PC-9 (cell line): ENCODE data around the gene MEPE. TPM values are rescaled to one million over a fixed set of nuclear protein-coding genes. Genes with fewer than 3 reads are reported as not detected.

Experiments
- BruUV-seq: library from RNA; stranded (reverse); fragments of 400-500 nt; replicated peaks from 2 replicates; lab custom pipeline; 2021; lab: Mats Ljungman, UMichigan
- CTCF ChIA-PET: fragments of 300-600 bp; sonication (Branson Sonifier 250); formaldehyde crosslinking; loops from one replicate; lab custom pipeline; 2022; ENCODE audit warnings: antibody characterized with exemption; lab: Charles Lee
- POLR2A ChIA-PET: fragments of 300-600 bp; sonication (Branson Sonifier 250); formaldehyde crosslinking; loops from one replicate; lab custom pipeline; 2022; ENCODE audit warnings: antibody characterized with exemption; ENCODE audit not compliant: unreplicated experiment; lab: Charles Lee
- DNase-seq, 2 experiments: peaks; one replicate each; pipeline versions ENCODE4 v3.0.0 to v3.0.0-alpha.2; 2015 to 2022; ENCODE audit warnings: mixed read lengths in 1 of 2
- H2AFZ ChIP-seq: fragments of 200-600 bp; sonication (generic); 2 replicates; pipeline ENCODE4 v1.8.1; 2017; ENCODE audit warnings: antibody characterized with exemption
- H3F3A ChIP-seq: fragments of 200-600 bp; sonication (generic); 2 replicates; pipeline ENCODE4 v1.8.1; 2017; ENCODE audit warnings: antibody characterized with exemption, mild to moderate bottlenecking, low read depth; ENCODE audit not compliant: insufficient read depth
- H3K27ac ChIP-seq: fragments of 200-600 bp; sonication (generic); 2 replicates; pipeline ENCODE4 v1.6.1; 2016; ENCODE audit warnings: mixed run types
- H3K27me3 ChIP-seq: fragments of 200-600 bp; sonication (generic); 2 replicates; pipeline ENCODE4 v1.6.1; 2016; ENCODE audit warnings: low read depth, mixed run types; ENCODE audit not compliant: insufficient read depth
- H3K36me3 ChIP-seq: fragments of 200-600 bp; sonication (generic); 2 replicates; pipeline ENCODE4 v1.6.1; 2016; ENCODE audit warnings: low read depth, mixed run types
- H3K4me1 ChIP-seq: fragments of 200-600 bp; sonication (generic); replicated peaks from 2 replicates; pipeline ENCODE4 v1.6.1; 2016; ENCODE audit warnings: mixed run types; ENCODE audit not compliant: insufficient read depth
- H3K4me2 ChIP-seq: fragments of 200-600 bp; sonication (generic); 2 replicates; pipeline ENCODE4 v1.6.1; 2017; ENCODE audit warnings: mixed run types
- H3K4me3 ChIP-seq: fragments of 200-600 bp; sonication (generic); 2 replicates; pipeline ENCODE4 v1.6.1; 2016; ENCODE audit warnings: mixed run types
- H3K79me2 ChIP-seq: fragments of 200-600 bp; sonication (generic); 2 replicates; pipeline ENCODE4 v1.6.1; 2017; ENCODE audit warnings: low read depth, mixed run types
- H3K9me2 ChIP-seq: fragments of 200-600 bp; sonication (generic); 2 replicates; pipeline ENCODE4 v1.8.1; 2017; ENCODE audit warnings: mild to moderate bottlenecking; ENCODE audit not compliant: insufficient read depth
- H3K9me3 ChIP-seq: fragments of 200-600 bp; sonication (generic); 2 replicates; pipeline ENCODE4 v1.8.1; 2016; ENCODE audit warnings: low read depth; ENCODE audit not compliant: insufficient read depth
- H4K20me1 ChIP-seq: fragments of 200-600 bp; sonication (generic); 2 replicates; pipeline ENCODE4 v1.8.1; 2017; ENCODE audit not compliant: insufficient read depth
- EZH2 ChIP-seq: fragments of 200-600 bp; sonication (generic); IDR thresholded peaks from 2 replicates; pipeline ENCODE4 v1.8.0; 2017; ENCODE audit warnings: antibody characterized with exemption, low read depth
- intact Hi-C: fragments of 100-400 bp; cut with micrococcal nuclease; formaldehyde crosslinking; loops from one replicate; pipeline ENCODE4 v1.10.0; 2022; ENCODE audit not compliant: unreplicated experiment
- total RNA-seq: library from RNA; stranded (reverse); gene quantifications from 2 replicates; pipeline ENCODE4 v1.2.3, GENCODE V29; 2021
- TF ChIP-seq, protein P1 (sequence below): fragments of 200-600 bp; sonication (generic); conservative IDR thresholded peaks from 2 replicates; pipeline ENCODE4 v1.6.1; 2017; ENCODE audit warnings: mixed run types, antibody characterized with exemption, mild to moderate bottlenecking, moderate library complexity

Gene MEPE
- total RNA-seq, 1 experiment from 2014 or later = not detected

GRCh38 chr4:87839592-87839946 is 6.8 kb downstream of the MEPE start:
- no peaks in the 10 kb centered on the region for H3K79me2 ChIP-seq
- DNase-seq = no peak
- POLR2A ChIA-PET = no interaction called here
- H3K4me1 ChIP-seq = no peaks in the 10 kb centered on the region
- intact Hi-C loops = loop anchor here (1.0 to 10.0 kb wide), 3 partner anchors 160 to 1345 kb away; no protein-coding TSS in a partner anchor
- H4K20me1 ChIP-seq = no peaks in the 10 kb centered on the region
- no peak overlapping the region for H3K4me2 ChIP-seq
- H3F3A ChIP-seq = no peaks in the 10 kb centered on the region
- TF ChIP-seq, protein P1, sequence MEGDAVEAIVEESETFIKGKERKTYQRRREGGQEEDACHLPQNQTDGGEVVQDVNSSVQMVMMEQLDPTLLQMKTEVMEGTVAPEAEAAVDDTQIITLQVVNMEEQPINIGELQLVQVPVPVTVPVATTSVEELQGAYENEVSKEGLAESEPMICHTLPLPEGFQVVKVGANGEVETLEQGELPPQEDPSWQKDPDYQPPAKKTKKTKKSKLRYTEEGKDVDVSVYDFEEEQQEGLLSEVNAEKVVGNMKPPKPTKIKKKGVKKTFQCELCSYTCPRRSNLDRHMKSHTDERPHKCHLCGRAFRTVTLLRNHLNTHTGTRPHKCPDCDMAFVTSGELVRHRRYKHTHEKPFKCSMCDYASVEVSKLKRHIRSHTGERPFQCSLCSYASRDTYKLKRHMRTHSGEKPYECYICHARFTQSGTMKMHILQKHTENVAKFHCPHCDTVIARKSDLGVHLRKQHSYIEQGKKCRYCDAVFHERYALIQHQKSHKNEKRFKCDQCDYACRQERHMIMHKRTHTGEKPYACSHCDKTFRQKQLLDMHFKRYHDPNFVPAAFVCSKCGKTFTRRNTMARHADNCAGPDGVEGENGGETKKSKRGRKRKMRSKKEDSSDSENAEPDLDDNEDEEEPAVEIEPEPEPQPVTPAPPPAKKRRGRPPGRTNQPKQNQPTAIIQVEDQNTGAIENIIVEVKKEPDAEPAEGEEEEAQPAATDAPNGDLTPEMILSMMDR = no peak; the same call in 1 of the 2 replicates
- TF ChIP-seq EZH2 = no peak
- CTCF ChIA-PET = no interaction called here
- no peaks in the 10 kb centered on the region for H3K27me3 ChIP-seq
- H2AFZ ChIP-seq = no peak overlapping the region
- no TSS peak for BruUV-seq
- no peaks in the 10 kb centered on the region for H3K9me2 ChIP-seq
- H3K36me3 ChIP-seq = no peaks in the 10 kb centered on the region
- no peak overlapping the region for H3K4me3 ChIP-seq
- H3K27ac ChIP-seq = no peak overlapping the region
- H3K9me3 ChIP-seq = no peaks in the 10 kb centered on the region

DNA sequence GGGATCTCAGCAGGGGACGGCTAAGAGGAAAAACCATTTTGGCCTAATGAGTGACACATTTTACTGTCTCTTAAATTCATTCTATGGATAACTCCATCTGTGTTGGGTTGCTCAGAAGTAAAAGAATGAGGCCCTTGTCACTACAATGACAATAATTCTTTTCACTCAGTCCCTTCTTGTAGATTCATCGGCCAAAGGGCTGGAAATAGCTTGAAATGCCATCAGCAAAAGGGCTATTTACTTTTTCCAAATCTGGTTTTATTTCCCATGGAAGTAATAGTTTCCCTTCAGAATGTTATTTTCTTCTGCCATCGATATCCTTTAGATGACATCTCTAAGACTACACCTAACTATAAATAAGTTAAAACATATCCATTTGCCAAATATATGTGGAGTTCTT is 7.4 kb downstream of the MEPE start:
- no peak overlapping the region for H3K4me3 ChIP-seq
- H4K20me1 ChIP-seq = no peaks in the 10 kb centered on the region
- no peaks in the 10 kb centered on the region for H3K9me2 ChIP-seq
- no peak overlapping the region for H3K4me2 ChIP-seq
- H3K4me1 ChIP-seq = no peaks in the 10 kb centered on the region
- no peaks in the 10 kb centered on the region for H3K36me3 ChIP-seq
- H3K79me2 ChIP-seq = no peaks in the 10 kb centered on the region
- no peaks in the 10 kb centered on the region for H3K9me3 ChIP-seq
- H3F3A ChIP-seq = no peaks in the 10 kb centered on the region
- DNase-seq = no peak
- CTCF ChIA-PET = no interaction called here
- TF ChIP-seq, protein P1 = no peak
- TF ChIP-seq EZH2 = no peak
- no peak overlapping the region for H2AFZ ChIP-seq
- intact Hi-C loops = loop anchor here (10.0 kb wide), 1 partner anchor 935 kb away; no protein-coding TSS in a partner anchor
- POLR2A ChIA-PET = no interaction called here
- no peak overlapping the region for H3K27ac ChIP-seq
- no peaks in the 10 kb centered on the region for H3K27me3 ChIP-seq
- BruUV-seq = no TSS peak

DNA sequence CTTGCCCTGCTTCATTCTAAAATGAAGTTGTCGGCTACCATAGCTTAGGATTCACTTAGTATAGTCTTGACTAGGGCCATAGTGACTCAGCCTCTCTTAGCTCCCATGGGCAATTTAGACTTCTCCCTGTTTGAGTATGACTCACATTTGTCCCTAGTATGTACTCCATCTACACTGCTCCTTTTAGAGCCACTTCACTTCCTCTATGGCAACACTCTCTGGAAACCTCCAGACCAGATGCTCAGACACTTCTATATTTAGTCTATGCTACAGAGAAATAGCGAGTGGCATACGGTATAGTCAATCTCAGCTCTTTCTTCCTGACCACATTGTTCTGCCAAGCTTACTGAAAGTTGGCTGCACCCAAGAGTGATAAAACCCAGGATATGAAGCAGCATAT is 11.2 kb downstream of the MEPE start:
- no peak for DNase-seq
- Histone ChIP-seq H3K4me3 (no peak overlapping the region), H3K9me2 (no peaks in the 10 kb centered on the region), H3K9me3 (no peaks in the 10 kb centered on the region), H3F3A (no peaks in the 10 kb centered on the region), H4K20me1 (no peaks in the 10 kb centered on the region), H3K27ac (no peak overlapping the region), H3K4me2 (no peak overlapping the region), H3K4me1 (no peaks in the 10 kb centered on the region; the same call in 1 of the 2 replicates), H2AFZ (no peak overlapping the region), H3K36me3 (no peaks in the 10 kb centered on the region), H3K27me3 (no peaks in the 10 kb centered on the region), H3K79me2 (no peaks in the 10 kb centered on the region)
- POLR2A ChIA-PET = no interaction called here
- TF ChIP-seq, protein P1 = no peak
- no peak for TF ChIP-seq EZH2
- intact Hi-C loops = loop anchor here (10.0 kb wide), 1 partner anchor 939 kb away; no protein-coding TSS in a partner anchor
- CTCF ChIA-PET = no interaction called here
- BruUV-seq = no TSS peak
